IMR-90 (cell line): ENCODE results near the gene HEXIM1. TPM values are rescaled to one million over a fixed set of nuclear protein-coding genes. Genes with fewer than 3 reads are reported as not detected.

Source experiments
- ATAC-seq: fragments of 200-7000 bp; cut with Tn5 transposase; 2 replicates; pipeline ENCODE4 v1.9.1; 2020; ENCODE audit warnings: low read depth, mild to moderate bottlenecking, moderate library complexity
- BruUV-seq: library from RNA; stranded (reverse); fragments of 400-500 nt; replicated peaks from 2 replicates; lab custom pipeline; 2021; lab: Mats Ljungman, UMichigan
- CTCF ChIA-PET: fragments of 300-600 bp; formaldehyde crosslinking; extraction: SDS; loops from one replicate; lab custom pipeline; 2021; ENCODE audit warnings: antibody characterized with exemption; lab: Yijun Ruan, JAX
- POLR2A ChIA-PET: fragments of 300-600 bp; sonication (Branson Sonifier 250); formaldehyde crosslinking; loops from one replicate; lab custom pipeline; 2022; ENCODE audit warnings: antibody characterized with exemption; ENCODE audit not compliant: unreplicated experiment; lab: Charles Lee
- DNase-seq: peaks from one replicate; pipeline ENCODE4 v3.0.0; 2013
- H2AFZ ChIP-seq: replicated peaks from 2 replicates; pipeline ENCODE3; 2013; ENCODE audit warnings: low read length, mild to moderate bottlenecking; ENCODE audit not compliant: poor library complexity
- H2AK5ac ChIP-seq: 2 replicates; pipeline ENCODE4 v1.6.1; 2013; ENCODE audit warnings: low read depth, low read length, inconsistent platforms
- H2AK9ac ChIP-seq: replicated peaks from 2 replicates; pipeline ENCODE3; 2013; ENCODE audit warnings: mild to moderate bottlenecking, low read depth, low read length, moderate library complexity; ENCODE audit not compliant: poor library complexity
- H2BK120ac ChIP-seq: 2 replicates; pipeline ENCODE4 v1.6.1; 2013; ENCODE audit warnings: low read depth, low read length, inconsistent platforms
- H2BK15ac ChIP-seq: 3 replicates; pipeline ENCODE4 v1.6.1; 2013; ENCODE audit warnings: low read depth, low read length, inconsistent platforms
- H2BK20ac ChIP-seq: 2 replicates; pipeline ENCODE4 v1.6.1; 2013; ENCODE audit warnings: low read depth, mild to moderate bottlenecking, inconsistent platforms, low read length, moderate library complexity
- H2BK5ac ChIP-seq: 2 replicates; pipeline ENCODE4 v1.6.1; 2013; ENCODE audit warnings: mild to moderate bottlenecking, low read depth, low read length, inconsistent platforms; ENCODE audit not compliant: poor library complexity, severe bottlenecking
- H3K14ac ChIP-seq: replicated peaks from 2 replicates; pipeline ENCODE4 v1.6.1; 2013; ENCODE audit warnings: low read depth, low read length, inconsistent platforms
- H3K18ac ChIP-seq: 2 replicates; pipeline ENCODE4 v1.6.1; 2013; ENCODE audit warnings: low read depth, low read length, control low read depth
- H3K23ac ChIP-seq: 2 replicates; pipeline ENCODE4 v1.6.1; 2013; ENCODE audit warnings: low read depth, low read length, inconsistent platforms
- H3K27ac ChIP-seq: 2 replicates; pipeline ENCODE4 v1.5.1; 2013; ENCODE audit warnings: mild to moderate bottlenecking, control low read depth, low read length; ENCODE audit not compliant: insufficient read depth
- H3K27me3 ChIP-seq: 2 replicates; pipeline ENCODE4 v1.6.1; 2013; ENCODE audit warnings: low read length; ENCODE audit not compliant: control insufficient read depth, insufficient read depth
- H3K36me3 ChIP-seq: 2 replicates; pipeline ENCODE4 v1.6.1; 2013; ENCODE audit warnings: low read length, mixed read lengths; ENCODE audit not compliant: control insufficient read depth, insufficient read depth
- H3K4ac ChIP-seq: 2 replicates; pipeline ENCODE4 v1.6.1; 2013; ENCODE audit warnings: low read depth, low read length, inconsistent platforms
- H3K4me1 ChIP-seq: 2 replicates; pipeline ENCODE4 v1.6.1; 2013; ENCODE audit warnings: low read length, mixed read lengths; ENCODE audit not compliant: control insufficient read depth, insufficient read depth
- H3K4me2 ChIP-seq: 2 replicates; pipeline ENCODE4 v1.6.1; 2013; ENCODE audit warnings: low read depth, mild to moderate bottlenecking, control low read depth, low read length, moderate library complexity
- H3K4me3 ChIP-seq: 2 replicates; pipeline ENCODE4 v1.5.1; 2013; ENCODE audit warnings: low read depth, mild to moderate bottlenecking, control low read depth, low read length, moderate library complexity; ENCODE audit not compliant: insufficient read depth
- H3K56ac ChIP-seq: 2 replicates; pipeline ENCODE4 v1.6.1; 2013; ENCODE audit warnings: low read length, inconsistent platforms; ENCODE audit not compliant: insufficient read depth; ENCODE audit errors: extremely low read depth
- H3K79me1 ChIP-seq, 2 experiments: 2 replicates each; pipeline ENCODE4 v1.6.1; 2013; ENCODE audit warnings: low read length in 2 of 2, inconsistent platforms in 1 of 2, low read depth in 1 of 2
- H3K9ac ChIP-seq: 2 replicates; pipeline ENCODE4 v1.6.1; 2013; ENCODE audit warnings: low read depth, low read length, control low read depth
- H3K9me1 ChIP-seq: 2 replicates; pipeline ENCODE4 v1.6.1; 2013; ENCODE audit warnings: low read length, inconsistent platforms; ENCODE audit not compliant: insufficient read depth
- H3K9me3 ChIP-seq: 2 replicates; pipeline ENCODE4 v1.6.1; 2013; ENCODE audit warnings: low read length; ENCODE audit not compliant: control insufficient read depth, insufficient read depth
- H4K20me1 ChIP-seq: 2 replicates; pipeline ENCODE4 v1.6.1; 2013; ENCODE audit warnings: low read length, inconsistent platforms; ENCODE audit not compliant: insufficient read depth
- H4K5ac ChIP-seq: 2 replicates; pipeline ENCODE4 v1.6.1; 2013; ENCODE audit warnings: mild to moderate bottlenecking, low read depth, low read length, control low read depth
- H4K8ac ChIP-seq, 2 experiments: 2 replicates each; pipeline ENCODE4 v1.6.1; 2013; ENCODE audit warnings: low read depth in 2 of 2, low read length in 2 of 2, control low read depth in 1 of 2, inconsistent platforms in 1 of 2
- H4K91ac ChIP-seq: 2 replicates; pipeline ENCODE4 v1.6.1; 2013; ENCODE audit warnings: low read depth, low read length, inconsistent platforms; ENCODE audit not compliant: insufficient read depth
- BHLHE40 ChIP-seq: fragments of 150-350 bp; IDR thresholded peaks from 2 replicates; pipeline ENCODE4 v1.6.1; 2016; ENCODE audit warnings: mild to moderate bottlenecking, low read depth, low read length
- CEBPB ChIP-seq: IDR thresholded peaks from 2 replicates; pipeline ENCODE4 v1.6.1; 2012; ENCODE audit warnings: low read depth, low read length, improper control_type of control experiment
- CHD1 ChIP-seq: IDR thresholded peaks from 2 replicates; pipeline ENCODE4 v1.6.1; 2012; ENCODE audit warnings: low read depth, low read length, improper control_type of control experiment
- FOS ChIP-seq: fragments of 150-350 bp; IDR thresholded peaks from 2 replicates; pipeline ENCODE4 v1.6.1; 2016; ENCODE audit warnings: low read depth, low read length
- MAZ ChIP-seq: IDR thresholded peaks from 2 replicates; pipeline ENCODE4 v1.6.1; 2012; ENCODE audit warnings: low read depth, mild to moderate bottlenecking, low read length, improper control_type of control experiment, moderate library complexity, borderline replicate concordance
- MXI1 ChIP-seq: IDR thresholded peaks from 2 replicates; pipeline ENCODE4 v1.6.1; 2012; ENCODE audit warnings: low read depth, mild to moderate bottlenecking, low read length, moderate library complexity, borderline replicate concordance
- NFE2L2 ChIP-seq: fragments of 150-350 bp; IDR thresholded peaks from 2 replicates; pipeline ENCODE4 v1.6.1; 2016; ENCODE audit warnings: low read depth, mild to moderate bottlenecking, low read length
- POLR2A ChIP-seq: IDR thresholded peaks from 2 replicates; pipeline ENCODE4 v1.6.1; 2012; ENCODE audit warnings: mild to moderate bottlenecking, low read depth, low read length
- RAD21 ChIP-seq: IDR thresholded peaks from 2 replicates; pipeline ENCODE4 v1.6.1; 2012; ENCODE audit warnings: low read length, improper control_type of control experiment
- RCOR1 ChIP-seq: IDR thresholded peaks from 2 replicates; pipeline ENCODE4 v1.6.1; 2012; ENCODE audit warnings: mild to moderate bottlenecking, low read length, improper control_type of control experiment; ENCODE audit not compliant: insufficient replicate concordance
- RFX5 ChIP-seq: IDR thresholded peaks from 2 replicates; pipeline ENCODE4 v1.8.0; 2012; ENCODE audit warnings: low read depth, mild to moderate bottlenecking, low read length, moderate library complexity
- SMC3 ChIP-seq: fragments of 150-350 bp; IDR thresholded peaks from 2 replicates; pipeline ENCODE4 v1.6.1; 2016; ENCODE audit warnings: low read depth, mild to moderate bottlenecking, antibody characterized with exemption, low read length, moderate library complexity
- WGBS, 2 experiments: methylation state at CpG; one replicate each; pipeline versions ENCODE4 v1.1.5 to v1.1.7; 2013; ENCODE audit warnings: missing lambda C conversion rate in 2 of 2; ENCODE audit not compliant: insufficient read length in 1 of 2; ENCODE audit errors: extremely low coverage in 2 of 2; 5-methylcytosine and 5-hydroxymethylcytosine counted together
- dilution Hi-C: fragments of 300-500 bp; cut with HindIII; formaldehyde crosslinking; loops from one replicate; pipeline ENCODE4 v1.14.3; 2018; ENCODE audit warnings: low sequenced_read_pairs; ENCODE audit not compliant: unreplicated experiment
- in situ Hi-C: fragments of 300-500 bp; cut with MboI; formaldehyde crosslinking; loops from 3 replicates; pipeline ENCODE4 v1.14.3; 2019; ENCODE audit warnings: low sequenced_read_pairs, inconsistent platforms, mixed read lengths
- intact Hi-C: fragments of 100-400 bp; cut with micrococcal nuclease; formaldehyde crosslinking; loops from 2 replicates; pipeline ENCODE4 v1.10.0; 2022
- polyA plus RNA-seq, 3 experiments: library from polyadenylated mRNA; depleted of rRNA; stranded (reverse); fragments of >200 nt; gene quantifications; 2 replicates each; pipeline ENCODE4 v1.2.3, GENCODE V29; 2012; ENCODE audit warnings: low replicate concordance in 1 of 3
- total RNA-seq: library from RNA; depleted of rRNA; stranded (reverse); fragments of >200 nt; gene quantifications from 2 replicates; pipeline ENCODE4 v1.2.3, GENCODE V29; 2012
- TF ChIP-seq, protein P1 (sequence below): conservative IDR thresholded peaks from 2 replicates; pipeline ENCODE4 v1.5.1; 2012; ENCODE audit warnings: mild to moderate bottlenecking, low read depth, low read length, improper control_type of control experiment

The HEXIM1 gene
- total and polyA plus RNA-seq, 2 of the 4 experiments (the other 2 are of a cell fraction): 5.9 to 14.5 TPM

DNA sequence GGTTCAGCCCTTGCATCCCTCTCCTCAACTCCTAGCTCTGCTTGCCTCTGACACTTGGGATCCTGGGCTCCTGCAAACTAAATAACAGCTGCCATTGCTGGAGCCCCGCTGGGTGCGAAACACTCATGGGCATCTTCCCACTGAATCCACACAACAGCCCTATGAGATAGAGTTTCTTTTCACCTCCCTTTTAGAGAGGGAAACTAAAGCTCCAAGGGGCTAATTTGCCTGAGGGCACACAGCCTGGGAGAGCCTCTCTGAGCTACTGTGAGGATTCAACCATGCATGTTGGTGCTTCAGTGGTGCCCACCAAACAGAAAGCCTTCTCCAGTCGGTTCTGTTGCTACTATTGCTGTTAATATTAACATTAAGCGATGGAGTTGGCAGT, 8.7 kb upstream of the HEXIM1 start:
- ATAC-seq (no peak), DNase-seq (no peak)
- Histone ChIP-seq H4K8ac (no peak overlapping the region), H3K9ac (no peak overlapping the region), H3K23ac (no peak overlapping the region), H2AK5ac (no peak overlapping the region), H3K36me3 (peaks cover 2% of the 10 kb centered on the region; the same call in 1 of the 2 replicates), H3K18ac (no peak overlapping the region), H2BK20ac (no peak overlapping the region), H3K4me3 (no peak overlapping the region), H3K9me1 (peaks cover 6% of the 10 kb centered on the region), H3K56ac (no peak overlapping the region), H4K91ac (no peak overlapping the region), H3K27ac (no peak overlapping the region), H3K79me1 (peaks cover 4 to 7% of the 10 kb centered on the region in 2 experiments; a peak in 3 of 4 replicates), H3K4ac (no peak overlapping the region), H3K27me3 (no peaks in the 10 kb centered on the region), H2BK120ac (no peak overlapping the region), H3K9me3 (no peaks in the 10 kb centered on the region), H2BK5ac (no peak overlapping the region), H4K20me1 (no peaks in the 10 kb centered on the region), H2AK9ac (peak overlapping the region; percentile 9), H3K14ac (no peak overlapping the region), H3K4me1 (peaks cover 16% of the 10 kb centered on the region), H2AFZ (no peak overlapping the region), H4K5ac (no peak overlapping the region), H3K4me2 (no peak overlapping the region), H2BK15ac (no peak overlapping the region)
- in situ Hi-C loops (loop anchor here (5.0 kb wide), 1 partner anchor 58 kb away; no protein-coding TSS in a partner anchor), intact Hi-C loops (no loop called here), dilution Hi-C loops (no loop called here)
- POLR2A ChIA-PET: no interaction called here
- WGBS, 2 experiments: no CpG with 5 or more reads among the region's 4 CpGs
- BruUV-seq: no TSS peak
- TF ChIP-seq CEBPB (no peak), FOS (no peak), RAD21 (no peak), SMC3 (no peak), NFE2L2 (no peak), MXI1 (no peak), CHD1 (no peak), RFX5 (no peak), MAZ (no peak), BHLHE40 (no peak), POLR2A (no peak), RCOR1 (no peak)
- TF ChIP-seq, protein P1, sequence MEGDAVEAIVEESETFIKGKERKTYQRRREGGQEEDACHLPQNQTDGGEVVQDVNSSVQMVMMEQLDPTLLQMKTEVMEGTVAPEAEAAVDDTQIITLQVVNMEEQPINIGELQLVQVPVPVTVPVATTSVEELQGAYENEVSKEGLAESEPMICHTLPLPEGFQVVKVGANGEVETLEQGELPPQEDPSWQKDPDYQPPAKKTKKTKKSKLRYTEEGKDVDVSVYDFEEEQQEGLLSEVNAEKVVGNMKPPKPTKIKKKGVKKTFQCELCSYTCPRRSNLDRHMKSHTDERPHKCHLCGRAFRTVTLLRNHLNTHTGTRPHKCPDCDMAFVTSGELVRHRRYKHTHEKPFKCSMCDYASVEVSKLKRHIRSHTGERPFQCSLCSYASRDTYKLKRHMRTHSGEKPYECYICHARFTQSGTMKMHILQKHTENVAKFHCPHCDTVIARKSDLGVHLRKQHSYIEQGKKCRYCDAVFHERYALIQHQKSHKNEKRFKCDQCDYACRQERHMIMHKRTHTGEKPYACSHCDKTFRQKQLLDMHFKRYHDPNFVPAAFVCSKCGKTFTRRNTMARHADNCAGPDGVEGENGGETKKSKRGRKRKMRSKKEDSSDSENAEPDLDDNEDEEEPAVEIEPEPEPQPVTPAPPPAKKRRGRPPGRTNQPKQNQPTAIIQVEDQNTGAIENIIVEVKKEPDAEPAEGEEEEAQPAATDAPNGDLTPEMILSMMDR: no peak
- CTCF ChIA-PET: interaction anchor here (1.2 kb wide), 1 partner anchor 58 kb away, joined by 7 read pairs; no protein-coding TSS in a partner anchor
